Measurements from ENCODE around the gene ABHD3.
"Not testable (repeated sequence)": the region's sequence is repeated elsewhere in the genome, so short reads cannot be mapped to it uniquely, and the experiment has no call there.

Gene ABHD3

GRCh38 chr18:21706386-21706865, 1.9 kb upstream of the ABHD3 start:
- no peak for DNase-seq (ENCODE audit: low read depth in 3 of 3, low spot score in 1 of 3)

GRCh38 chr18:21703241-21703820, 1.2 kb downstream of the ABHD3 start:
- no peak for DNase-seq (ENCODE audit: low read depth in 3 of 3, low spot score in 1 of 3)

GRCh38 chr18:21702602-21703001, 2.0 kb downstream of the ABHD3 start:
- no peak for DNase-seq (ENCODE audit: low read depth in 3 of 3, low spot score in 1 of 3)

- no peak for DNase-seq (ENCODE audit: low read depth in 3 of 3, low spot score in 1 of 3)
Observed at GRCh38 chr18:21701621-21702020, 3.0 kb downstream of the ABHD3 start.

- no peak for DNase-seq (ENCODE audit: low read depth in 3 of 3, low spot score in 1 of 3)
Observed at GRCh38 chr18:21700528-21701075, 4.0 kb downstream of the ABHD3 start.

- no peak for DNase-seq (ENCODE audit: low read depth in 3 of 3, low spot score in 1 of 3)
Observed at GRCh38 chr18:21693322-21693721, 11.3 kb downstream of the ABHD3 start.

- DNase-seq (ENCODE audit: low read depth in 3 of 3, low spot score in 1 of 3), result no peak
Observed at GRCh38 chr18:21689736-21690135, 14.8 kb downstream of the ABHD3 start.

GRCh38 chr18:21686282-21687105, 18.1 kb downstream of the ABHD3 start:
- no peak for DNase-seq (ENCODE audit: low read depth in 3 of 3, low spot score in 1 of 3)

- not testable (repeated sequence) for DNase-seq (ENCODE audit: low read depth in 3 of 3, low spot score in 1 of 3)
Observed at GRCh38 chr18:21685556-21685981, 19.0 kb downstream of the ABHD3 start.

GRCh38 chr18:21684731-21685130, 19.8 kb downstream of the ABHD3 start:
- DNase-seq (ENCODE audit: low read depth in 3 of 3, low spot score in 1 of 3), result no peak

GRCh38 chr18:21682371-21683051, 22.1 kb downstream of the ABHD3 start:
- no peak for DNase-seq (ENCODE audit: low read depth in 3 of 3, low spot score in 1 of 3)

- no peak for DNase-seq (ENCODE audit: low read depth in 3 of 3, low spot score in 1 of 3)
Observed at GRCh38 chr18:21680161-21680560, 24.4 kb downstream of the ABHD3 start.

- DNase-seq (ENCODE audit: low read depth in 3 of 3, low spot score in 1 of 3), result no peak
Observed at GRCh38 chr18:21678859-21679258, 25.7 kb downstream of the ABHD3 start.

GRCh38 chr18:21675354-21675753, 29.2 kb downstream of the ABHD3 start:
- DNase-seq (ENCODE audit: low read depth in 3 of 3, low spot score in 1 of 3), result not testable (repeated sequence)

GRCh38 chr18:21672521-21673267, 31.9 kb downstream of the ABHD3 start:
- DNase-seq (ENCODE audit: low read depth in 3 of 3, low spot score in 1 of 3), result no peak

GRCh38 chr18:21669736-21670285, 34.8 kb downstream of the ABHD3 start:
- no peak for DNase-seq (ENCODE audit: low read depth in 3 of 3, low spot score in 1 of 3)

GRCh38 chr18:21664069-21664468, 40.5 kb downstream of the ABHD3 start:
- no peak for DNase-seq (ENCODE audit: low read depth in 3 of 3, low spot score in 1 of 3)

GRCh38 chr18:21663578-21663977, 41.0 kb downstream of the ABHD3 start:
- no peak for DNase-seq (ENCODE audit: low read depth in 3 of 3, low spot score in 1 of 3)

GRCh38 chr18:21662581-21662980, 42.0 kb downstream of the ABHD3 start:
- DNase-seq (ENCODE audit: low read depth in 3 of 3, low spot score in 1 of 3), result no peak

- DNase-seq (ENCODE audit: low read depth in 3 of 3, low spot score in 1 of 3), result no peak
Observed at GRCh38 chr18:21660078-21660477, 44.5 kb downstream of the ABHD3 start.

- no peak for DNase-seq (ENCODE audit: low read depth in 3 of 3, low spot score in 1 of 3)
Observed at GRCh38 chr18:21656402-21656801, 48.2 kb downstream of the ABHD3 start.

Data from stimulated activated CD4-positive, alpha-beta T cell treated with anti-CD3 and anti-CD28 coated beads, TNF-alpha, amount 100 ng/mL, for 1 hour (primary cell).